H1 (cell line): Measurements from ENCODE around the gene SEC23IP.

ENCODE experiments used
- CHD1 ChIP-seq: IDR thresholded peaks from 2 replicates; pipeline ENCODE4 v1.6.1; 2012; ENCODE audit warnings: low read depth, low read length, improper control_type of control experiment
- CHD2 ChIP-seq: IDR thresholded peaks from 2 replicates; pipeline ENCODE4 v1.6.1; 2012; ENCODE audit warnings: low read length, improper control_type of control experiment
- EGR1 ChIP-seq: IDR thresholded peaks from 2 replicates; pipeline ENCODE4 v1.6.1; 2011; ENCODE audit warnings: low read depth, low read length, borderline replicate concordance
- EP300 ChIP-seq, 2 experiments: IDR thresholded peaks; 1 replicate in 1 of 2; 2 replicates in 1 of 2; pipeline ENCODE4 v1.6.1; 2011 to 2012; ENCODE audit warnings: low read depth in 2 of 2, low read length in 2 of 2, mild to moderate bottlenecking in 2 of 2, borderline replicate concordance in 1 of 2, inconsistent platforms in 1 of 2, moderate library complexity in 1 of 2
- POLR2A ChIP-seq, 2 experiments: IDR thresholded peaks; 1 replicate in 1 of 2; 2 replicates in 1 of 2; pipeline ENCODE4 v1.6.1; 2011; ENCODE audit warnings: low read depth in 2 of 2, low read length in 2 of 2, mild to moderate bottlenecking in 2 of 2; ENCODE audit errors: control extremely low read depth in 1 of 2
- POU5F1 ChIP-seq: IDR thresholded peaks from 2 replicates; pipeline ENCODE4 v1.6.1; 2011; ENCODE audit warnings: low read depth, mild to moderate bottlenecking, low read length, moderate library complexity
- RXRA ChIP-seq: IDR thresholded peaks from 2 replicates; pipeline ENCODE4 v1.6.1; 2011; ENCODE audit warnings: low read depth, mild to moderate bottlenecking, low read length, moderate library complexity; ENCODE audit not compliant: insufficient read depth
- SIRT6 ChIP-seq: IDR thresholded peaks from one replicate; pipeline ENCODE4 v1.7.1; 2012; ENCODE audit warnings: low read length, inconsistent platforms
- SP2 ChIP-seq: IDR thresholded peaks from 2 replicates; pipeline ENCODE4 v1.6.1; 2012; ENCODE audit warnings: mild to moderate bottlenecking, low read length, inconsistent platforms
- SUZ12 ChIP-seq: fragments of 200-600 bp; sonication (generic); IDR thresholded peaks from 2 replicates; pipeline ENCODE4 v1.6.1; 2012; ENCODE audit warnings: mild to moderate bottlenecking, inconsistent platforms, low read length, moderate library complexity, mixed read lengths
- TAF7 ChIP-seq: optimal IDR thresholded peaks from 2 replicates; pipeline ENCODE3; 2011; ENCODE audit warnings: low read depth, mild to moderate bottlenecking, inconsistent platforms, low read length, moderate library complexity, borderline replicate concordance
- TF ChIP-seq, protein P1 (sequence below), 3 experiments: IDR thresholded peaks; 1 replicate in 2 of 3; 2 replicates in 1 of 3; pipeline versions ENCODE4 v1.5.1 to v1.6.1; 2011; ENCODE audit warnings: low read length in 3 of 3, mild to moderate bottlenecking in 3 of 3, inconsistent platforms in 2 of 3, low read depth in 1 of 3, moderate library complexity in 1 of 3; ENCODE audit not compliant: insufficient read depth in 1 of 3; ENCODE audit errors: control extremely low read depth in 1 of 3
- TF ChIP-seq, protein P2 (sequence below): fragments of 300-600 bp; sonication (generic); IDR thresholded peaks from 2 replicates; pipeline ENCODE4 v1.7.1; 2012; ENCODE audit warnings: low read length, moderate library complexity, mild to moderate bottlenecking, inconsistent platforms; ENCODE audit not compliant: insufficient replicate concordance
- TF ChIP-seq, protein P3 (sequence below): IDR thresholded peaks from 2 replicates; pipeline ENCODE4 v1.6.1; 2012; ENCODE audit warnings: inconsistent platforms

DNA sequence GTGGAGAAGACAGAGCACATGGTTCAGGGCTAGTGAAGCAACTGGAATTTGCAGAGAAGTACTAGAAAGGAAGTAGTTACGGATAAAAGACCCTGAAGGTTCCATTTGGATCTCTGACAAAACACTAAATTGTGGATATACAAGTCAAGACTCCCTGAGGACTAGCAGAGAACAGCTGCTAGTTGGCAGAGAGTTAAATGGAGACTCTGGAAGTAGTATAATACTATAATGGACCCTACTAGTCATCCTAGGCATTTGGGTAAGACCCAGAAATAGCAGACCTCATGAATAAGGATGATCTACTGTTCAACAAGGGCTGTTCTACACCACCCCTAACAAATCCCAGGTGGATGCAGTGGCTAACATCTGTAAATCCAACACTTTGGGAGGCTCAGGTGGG, 39.0 kb upstream of the SEC23IP start:
- TF ChIP-seq, protein P1, sequence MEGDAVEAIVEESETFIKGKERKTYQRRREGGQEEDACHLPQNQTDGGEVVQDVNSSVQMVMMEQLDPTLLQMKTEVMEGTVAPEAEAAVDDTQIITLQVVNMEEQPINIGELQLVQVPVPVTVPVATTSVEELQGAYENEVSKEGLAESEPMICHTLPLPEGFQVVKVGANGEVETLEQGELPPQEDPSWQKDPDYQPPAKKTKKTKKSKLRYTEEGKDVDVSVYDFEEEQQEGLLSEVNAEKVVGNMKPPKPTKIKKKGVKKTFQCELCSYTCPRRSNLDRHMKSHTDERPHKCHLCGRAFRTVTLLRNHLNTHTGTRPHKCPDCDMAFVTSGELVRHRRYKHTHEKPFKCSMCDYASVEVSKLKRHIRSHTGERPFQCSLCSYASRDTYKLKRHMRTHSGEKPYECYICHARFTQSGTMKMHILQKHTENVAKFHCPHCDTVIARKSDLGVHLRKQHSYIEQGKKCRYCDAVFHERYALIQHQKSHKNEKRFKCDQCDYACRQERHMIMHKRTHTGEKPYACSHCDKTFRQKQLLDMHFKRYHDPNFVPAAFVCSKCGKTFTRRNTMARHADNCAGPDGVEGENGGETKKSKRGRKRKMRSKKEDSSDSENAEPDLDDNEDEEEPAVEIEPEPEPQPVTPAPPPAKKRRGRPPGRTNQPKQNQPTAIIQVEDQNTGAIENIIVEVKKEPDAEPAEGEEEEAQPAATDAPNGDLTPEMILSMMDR (IDR thresholded peaks at IDR 0.05; ENCODE audit: control extremely low read depth in 1 of 3, insufficient read depth in 1 of 3, low read depth in 1 of 3, low read length in 3 of 3), result no peak
- TF ChIP-seq EGR1 (no peak), POU5F1 (no peak), RXRA (no peak), TAF7 (no peak), SIRT6 (no peak), POLR2A (IDR thresholded peaks at IDR 0.05; ENCODE audit: control extremely low read depth in 1 of 2, low read depth in 2 of 2, low read length in 2 of 2) (no peak), SUZ12 (no peak), CHD1 (no peak), SP2 (no peak), CHD2 (no peak), EP300 (IDR thresholded peaks at IDR 0.05; ENCODE audit: borderline replicate concordance in 1 of 2, low read depth in 2 of 2, low read length in 2 of 2) (no peak)
- TF ChIP-seq, protein P2, sequence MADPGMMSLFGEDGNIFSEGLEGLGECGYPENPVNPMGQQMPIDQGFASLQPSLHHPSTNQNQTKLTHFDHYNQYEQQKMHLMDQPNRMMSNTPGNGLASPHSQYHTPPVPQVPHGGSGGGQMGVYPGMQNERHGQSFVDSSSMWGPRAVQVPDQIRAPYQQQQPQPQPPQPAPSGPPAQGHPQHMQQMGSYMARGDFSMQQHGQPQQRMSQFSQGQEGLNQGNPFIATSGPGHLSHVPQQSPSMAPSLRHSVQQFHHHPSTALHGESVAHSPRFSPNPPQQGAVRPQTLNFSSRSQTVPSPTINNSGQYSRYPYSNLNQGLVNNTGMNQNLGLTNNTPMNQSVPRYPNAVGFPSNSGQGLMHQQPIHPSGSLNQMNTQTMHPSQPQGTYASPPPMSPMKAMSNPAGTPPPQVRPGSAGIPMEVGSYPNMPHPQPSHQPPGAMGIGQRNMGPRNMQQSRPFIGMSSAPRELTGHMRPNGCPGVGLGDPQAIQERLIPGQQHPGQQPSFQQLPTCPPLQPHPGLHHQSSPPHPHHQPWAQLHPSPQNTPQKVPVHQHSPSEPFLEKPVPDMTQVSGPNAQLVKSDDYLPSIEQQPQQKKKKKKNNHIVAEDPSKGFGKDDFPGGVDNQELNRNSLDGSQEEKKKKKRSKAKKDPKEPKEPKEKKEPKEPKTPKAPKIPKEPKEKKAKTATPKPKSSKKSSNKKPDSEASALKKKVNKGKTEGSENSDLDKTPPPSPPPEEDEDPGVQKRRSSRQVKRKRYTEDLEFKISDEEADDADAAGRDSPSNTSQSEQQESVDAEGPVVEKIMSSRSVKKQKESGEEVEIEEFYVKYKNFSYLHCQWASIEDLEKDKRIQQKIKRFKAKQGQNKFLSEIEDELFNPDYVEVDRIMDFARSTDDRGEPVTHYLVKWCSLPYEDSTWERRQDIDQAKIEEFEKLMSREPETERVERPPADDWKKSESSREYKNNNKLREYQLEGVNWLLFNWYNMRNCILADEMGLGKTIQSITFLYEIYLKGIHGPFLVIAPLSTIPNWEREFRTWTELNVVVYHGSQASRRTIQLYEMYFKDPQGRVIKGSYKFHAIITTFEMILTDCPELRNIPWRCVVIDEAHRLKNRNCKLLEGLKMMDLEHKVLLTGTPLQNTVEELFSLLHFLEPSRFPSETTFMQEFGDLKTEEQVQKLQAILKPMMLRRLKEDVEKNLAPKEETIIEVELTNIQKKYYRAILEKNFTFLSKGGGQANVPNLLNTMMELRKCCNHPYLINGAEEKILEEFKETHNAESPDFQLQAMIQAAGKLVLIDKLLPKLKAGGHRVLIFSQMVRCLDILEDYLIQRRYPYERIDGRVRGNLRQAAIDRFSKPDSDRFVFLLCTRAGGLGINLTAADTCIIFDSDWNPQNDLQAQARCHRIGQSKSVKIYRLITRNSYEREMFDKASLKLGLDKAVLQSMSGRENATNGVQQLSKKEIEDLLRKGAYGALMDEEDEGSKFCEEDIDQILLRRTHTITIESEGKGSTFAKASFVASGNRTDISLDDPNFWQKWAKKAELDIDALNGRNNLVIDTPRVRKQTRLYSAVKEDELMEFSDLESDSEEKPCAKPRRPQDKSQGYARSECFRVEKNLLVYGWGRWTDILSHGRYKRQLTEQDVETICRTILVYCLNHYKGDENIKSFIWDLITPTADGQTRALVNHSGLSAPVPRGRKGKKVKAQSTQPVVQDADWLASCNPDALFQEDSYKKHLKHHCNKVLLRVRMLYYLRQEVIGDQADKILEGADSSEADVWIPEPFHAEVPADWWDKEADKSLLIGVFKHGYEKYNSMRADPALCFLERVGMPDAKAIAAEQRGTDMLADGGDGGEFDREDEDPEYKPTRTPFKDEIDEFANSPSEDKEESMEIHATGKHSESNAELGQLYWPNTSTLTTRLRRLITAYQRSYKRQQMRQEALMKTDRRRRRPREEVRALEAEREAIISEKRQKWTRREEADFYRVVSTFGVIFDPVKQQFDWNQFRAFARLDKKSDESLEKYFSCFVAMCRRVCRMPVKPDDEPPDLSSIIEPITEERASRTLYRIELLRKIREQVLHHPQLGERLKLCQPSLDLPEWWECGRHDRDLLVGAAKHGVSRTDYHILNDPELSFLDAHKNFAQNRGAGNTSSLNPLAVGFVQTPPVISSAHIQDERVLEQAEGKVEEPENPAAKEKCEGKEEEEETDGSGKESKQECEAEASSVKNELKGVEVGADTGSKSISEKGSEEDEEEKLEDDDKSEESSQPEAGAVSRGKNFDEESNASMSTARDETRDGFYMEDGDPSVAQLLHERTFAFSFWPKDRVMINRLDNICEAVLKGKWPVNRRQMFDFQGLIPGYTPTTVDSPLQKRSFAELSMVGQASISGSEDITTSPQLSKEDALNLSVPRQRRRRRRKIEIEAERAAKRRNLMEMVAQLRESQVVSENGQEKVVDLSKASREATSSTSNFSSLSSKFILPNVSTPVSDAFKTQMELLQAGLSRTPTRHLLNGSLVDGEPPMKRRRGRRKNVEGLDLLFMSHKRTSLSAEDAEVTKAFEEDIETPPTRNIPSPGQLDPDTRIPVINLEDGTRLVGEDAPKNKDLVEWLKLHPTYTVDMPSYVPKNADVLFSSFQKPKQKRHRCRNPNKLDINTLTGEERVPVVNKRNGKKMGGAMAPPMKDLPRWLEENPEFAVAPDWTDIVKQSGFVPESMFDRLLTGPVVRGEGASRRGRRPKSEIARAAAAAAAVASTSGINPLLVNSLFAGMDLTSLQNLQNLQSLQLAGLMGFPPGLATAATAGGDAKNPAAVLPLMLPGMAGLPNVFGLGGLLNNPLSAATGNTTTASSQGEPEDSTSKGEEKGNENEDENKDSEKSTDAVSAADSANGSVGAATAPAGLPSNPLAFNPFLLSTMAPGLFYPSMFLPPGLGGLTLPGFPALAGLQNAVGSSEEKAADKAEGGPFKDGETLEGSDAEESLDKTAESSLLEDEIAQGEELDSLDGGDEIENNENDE, result no peak
- TF ChIP-seq, protein P3, sequence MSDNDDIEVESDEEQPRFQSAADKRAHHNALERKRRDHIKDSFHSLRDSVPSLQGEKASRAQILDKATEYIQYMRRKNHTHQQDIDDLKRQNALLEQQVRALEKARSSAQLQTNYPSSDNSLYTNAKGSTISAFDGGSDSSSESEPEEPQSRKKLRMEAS, result no peak
